ENCODE measurements around the gene SLC35F3. TPM values are rescaled to one million over a fixed set of nuclear protein-coding genes. Genes with fewer than 3 reads are reported as not detected.
"Not testable (repeated sequence)": the region's sequence is repeated elsewhere in the genome, so short reads cannot be mapped to it uniquely, and the experiment has no call there.

Gene SLC35F3
- total RNA-seq, 2 donors from 2014 or later, result 0.13 TPM; not detected in 1

DNA sequence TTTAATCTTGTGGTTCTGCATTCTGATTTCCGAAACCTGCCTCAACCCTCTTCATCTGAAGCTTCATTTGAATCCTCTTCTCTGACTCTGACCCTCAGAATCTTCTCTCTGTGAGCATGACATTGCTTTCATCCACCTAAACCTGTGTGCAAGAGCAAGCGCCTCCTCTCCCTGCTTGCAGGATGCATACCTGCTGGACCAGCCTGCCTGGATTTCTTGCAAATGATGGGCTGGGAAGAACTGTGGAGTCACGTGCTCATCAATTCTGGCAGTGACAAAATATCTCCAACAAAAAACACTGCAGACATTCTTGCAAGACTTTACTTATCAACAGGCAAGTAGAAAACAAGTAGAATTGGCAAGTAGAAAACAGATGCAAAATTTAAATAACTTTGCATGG is 20.8 kb upstream of the SLC35F3 start:
- H3K36me3 ChIP-seq, result no peaks in the 10 kb centered on the region
- H3K9ac ChIP-seq (ENCODE audit: low read depth in 2 of 2, low read length in 2 of 2), result no peak overlapping the region
- TF ChIP-seq, protein P1, sequence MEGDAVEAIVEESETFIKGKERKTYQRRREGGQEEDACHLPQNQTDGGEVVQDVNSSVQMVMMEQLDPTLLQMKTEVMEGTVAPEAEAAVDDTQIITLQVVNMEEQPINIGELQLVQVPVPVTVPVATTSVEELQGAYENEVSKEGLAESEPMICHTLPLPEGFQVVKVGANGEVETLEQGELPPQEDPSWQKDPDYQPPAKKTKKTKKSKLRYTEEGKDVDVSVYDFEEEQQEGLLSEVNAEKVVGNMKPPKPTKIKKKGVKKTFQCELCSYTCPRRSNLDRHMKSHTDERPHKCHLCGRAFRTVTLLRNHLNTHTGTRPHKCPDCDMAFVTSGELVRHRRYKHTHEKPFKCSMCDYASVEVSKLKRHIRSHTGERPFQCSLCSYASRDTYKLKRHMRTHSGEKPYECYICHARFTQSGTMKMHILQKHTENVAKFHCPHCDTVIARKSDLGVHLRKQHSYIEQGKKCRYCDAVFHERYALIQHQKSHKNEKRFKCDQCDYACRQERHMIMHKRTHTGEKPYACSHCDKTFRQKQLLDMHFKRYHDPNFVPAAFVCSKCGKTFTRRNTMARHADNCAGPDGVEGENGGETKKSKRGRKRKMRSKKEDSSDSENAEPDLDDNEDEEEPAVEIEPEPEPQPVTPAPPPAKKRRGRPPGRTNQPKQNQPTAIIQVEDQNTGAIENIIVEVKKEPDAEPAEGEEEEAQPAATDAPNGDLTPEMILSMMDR (IDR thresholded peaks at IDR 0.05), result no peak
- no peak overlapping the region for H3K27ac ChIP-seq
- H3K9me3 ChIP-seq, result no peaks in the 10 kb centered on the region
- H3K27me3 ChIP-seq, result no peaks in the 10 kb centered on the region
- H3K4me1 ChIP-seq, result no peaks in the 10 kb centered on the region
- intact Hi-C loops (cut with DNase I), result no loop called here
- H3K4me3 ChIP-seq, result no peak overlapping the region
- DNase-seq, result no peak

DNA sequence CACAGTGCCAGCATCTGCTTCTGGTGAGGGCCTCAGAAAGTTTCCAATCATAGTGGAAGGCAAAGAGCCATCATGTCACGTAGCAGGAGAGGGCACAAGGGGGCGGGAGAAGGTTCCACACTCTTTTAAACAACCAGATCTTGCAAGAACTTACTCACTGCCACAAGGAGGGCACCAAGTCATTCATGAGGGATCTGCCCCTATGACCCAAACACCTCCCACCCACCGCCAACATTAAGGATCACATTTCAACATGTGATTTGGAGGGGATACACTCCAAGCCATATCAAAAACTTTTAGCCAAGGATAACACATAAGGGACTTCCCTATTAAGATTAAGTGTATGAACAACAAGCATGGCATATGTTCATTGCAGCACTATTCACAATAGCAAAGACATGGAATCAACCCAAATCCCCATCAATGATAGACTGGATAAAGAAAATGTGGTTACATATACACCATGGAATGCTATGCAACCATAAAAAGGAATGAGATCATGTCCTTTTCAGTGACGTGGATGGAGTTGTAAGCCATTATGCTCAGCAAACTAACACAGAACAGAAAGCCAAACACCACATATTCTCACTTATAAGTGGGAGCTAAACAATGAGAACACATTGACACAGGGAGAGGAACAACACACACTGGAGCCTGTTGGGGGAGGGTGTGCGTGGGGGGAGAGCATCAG is 19.9 kb upstream of the SLC35F3 start:
- Histone ChIP-seq H3K4me3 (no peak overlapping the region), H3K9me3 (no peaks in the 10 kb centered on the region), H3K9ac (ENCODE audit: low read depth in 2 of 2, low read length in 2 of 2) (no peak overlapping the region), H3K27ac (no peak overlapping the region), H3K36me3 (no peaks in the 10 kb centered on the region), H3K4me1 (no peaks in the 10 kb centered on the region), H3K27me3 (no peaks in the 10 kb centered on the region)
- intact Hi-C loops (cut with DNase I), result no loop called here
- TF ChIP-seq, protein P1 (IDR thresholded peaks at IDR 0.05), result no peak
- DNase-seq, result no peak

DNA sequence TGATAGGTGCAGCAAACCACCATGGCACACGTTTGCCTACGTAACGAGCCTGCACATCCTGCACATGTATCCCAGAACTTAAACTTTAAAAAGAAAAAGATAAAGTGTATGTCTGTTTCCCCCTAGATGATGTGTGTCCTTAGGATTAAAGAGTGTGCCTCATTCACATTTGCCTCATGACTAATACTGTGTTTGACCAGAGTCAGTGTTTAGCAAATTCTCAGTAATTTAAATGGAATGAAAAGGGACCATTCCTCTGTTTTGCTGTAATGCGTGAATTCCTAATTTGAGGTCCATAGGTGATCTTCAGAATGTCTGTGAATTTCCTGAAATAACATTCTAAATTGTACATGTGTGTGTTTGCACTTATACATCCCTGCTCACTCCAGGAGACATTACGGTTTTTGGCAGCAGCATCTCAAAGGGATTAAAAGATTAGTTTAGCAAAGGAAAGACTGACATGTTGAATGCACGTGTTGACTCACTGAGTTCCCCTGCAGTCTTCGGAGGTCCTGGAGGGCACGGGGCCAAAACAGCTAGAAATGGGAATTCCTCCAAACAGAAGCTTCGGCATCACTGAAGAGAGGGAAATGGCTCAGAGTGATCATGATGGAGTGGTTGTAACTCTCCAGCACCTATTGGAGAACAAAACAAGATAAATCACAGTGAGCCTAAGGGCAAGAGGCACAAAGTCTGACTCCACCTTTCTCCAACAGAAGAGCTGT is 19.1 kb upstream of the SLC35F3 start:
- intact Hi-C loops (cut with DNase I), result no loop called here
- Histone ChIP-seq H3K9me3 (no peaks in the 10 kb centered on the region), H3K4me1 (no peaks in the 10 kb centered on the region), H3K4me3 (no peak overlapping the region), H3K36me3 (no peaks in the 10 kb centered on the region), H3K9ac (ENCODE audit: low read depth in 2 of 2, low read length in 2 of 2) (no peak overlapping the region), H3K27me3 (no peaks in the 10 kb centered on the region), H3K27ac (no peak overlapping the region)
- TF ChIP-seq, protein P1 (IDR thresholded peaks at IDR 0.05), result no peak
- no peak for DNase-seq

DNA sequence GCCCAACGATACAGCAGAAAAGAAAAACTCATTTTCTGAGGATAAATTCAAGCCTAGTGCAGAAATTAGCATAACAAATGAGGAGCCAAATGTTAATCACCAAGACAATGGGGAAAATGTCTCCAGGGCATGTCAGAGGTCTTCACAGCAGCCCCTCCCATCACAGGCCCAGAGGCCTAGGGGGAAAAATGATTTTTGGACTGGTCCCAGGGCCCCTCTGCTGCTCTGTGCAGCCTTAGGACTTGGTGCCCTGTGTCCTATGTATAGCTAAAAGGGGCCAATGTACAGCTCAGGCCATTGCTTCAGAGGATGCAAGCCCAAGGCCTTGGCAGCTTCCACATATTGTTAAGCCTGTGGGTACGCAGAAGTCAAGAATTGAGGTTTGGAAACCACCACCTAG is 13.3 kb upstream of the SLC35F3 start:
- H3K36me3 ChIP-seq; H3K9me3 ChIP-seq; H3K27me3 ChIP-seq; DNase-seq; H3K9ac ChIP-seq (ENCODE audit: low read depth in 2 of 2, low read length in 2 of 2); H3K4me3 ChIP-seq; H3K4me1 ChIP-seq; intact Hi-C loops (cut with DNase I); H3K27ac ChIP-seq: not testable (repeated sequence)

DNA sequence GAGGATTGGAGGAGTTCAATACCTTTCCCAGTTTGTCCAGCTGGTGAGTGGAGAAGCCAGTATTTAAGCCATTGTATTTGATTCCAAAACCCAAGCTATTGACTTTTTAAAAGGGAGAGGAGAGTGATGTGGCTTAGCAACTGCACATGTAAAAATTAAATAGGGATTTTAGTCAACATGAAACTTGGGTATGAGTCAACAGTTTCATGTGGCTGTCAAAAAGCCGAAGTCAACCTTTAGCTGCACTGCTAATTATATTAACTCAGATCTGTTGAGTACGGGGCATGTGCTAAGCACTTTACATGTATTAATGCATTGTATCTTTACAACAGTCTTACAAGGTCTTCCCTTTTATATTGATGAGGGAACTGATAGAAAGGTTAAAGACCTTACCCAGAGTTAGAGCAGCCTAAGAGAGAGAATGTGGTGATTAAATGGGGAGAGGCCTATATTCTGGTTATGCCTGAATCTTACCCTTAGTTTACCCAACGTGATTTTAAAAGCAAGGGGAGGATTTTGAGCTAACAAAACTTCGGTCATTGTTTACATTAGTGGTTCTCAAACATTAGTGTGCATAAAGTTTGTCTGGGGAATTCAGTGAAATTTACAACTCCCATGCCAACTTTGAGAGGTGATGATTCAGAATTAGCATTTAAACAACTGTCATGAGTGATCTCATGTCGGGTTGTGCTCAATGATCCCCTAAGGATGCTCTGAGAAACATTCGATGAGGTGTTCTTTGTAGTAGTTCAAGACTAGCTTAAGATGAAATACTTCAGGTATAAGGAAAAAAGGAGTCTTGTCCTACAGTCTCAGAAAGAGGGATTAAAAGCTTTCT is 6.9 kb upstream of the SLC35F3 start:
- TF ChIP-seq, protein P1 (IDR thresholded peaks at IDR 0.05), result no peak
- intact Hi-C loops (cut with DNase I), result no loop called here
- DNase-seq, result no peak
- H3K27ac ChIP-seq, result no peak overlapping the region
- H3K27me3 ChIP-seq, result no peaks in the 10 kb centered on the region
- no peak overlapping the region for H3K9ac ChIP-seq (ENCODE audit: low read depth in 2 of 2, low read length in 2 of 2)
- no peaks in the 10 kb centered on the region for H3K36me3 ChIP-seq
- H3K4me1 ChIP-seq, result no peaks in the 10 kb centered on the region
- H3K9me3 ChIP-seq, result no peaks in the 10 kb centered on the region
- no peak overlapping the region for H3K4me3 ChIP-seq

Data from colonic mucosa (tissue), 4 donors.